Right atrium auricular region (tissue), 2 donors: ENCODE data around the gene LHCGR. TPM values are rescaled to one million over a fixed set of nuclear protein-coding genes. Genes with fewer than 3 reads are reported as not detected.

Experiments
- DNase-seq: peaks from one replicate; pipeline ENCODE4 v3.0.0-alpha.2; 2019; ENCODE audit warnings: low spot score
- H3K27ac ChIP-seq, 2 donors: fragments of 200-600 bp; sonication (generic); 1 replicate in 1 of 2; 2 replicates in 1 of 2; pipeline ENCODE4 v1.5.1; 2016 to 2019
- H3K27me3 ChIP-seq, 2 donors: fragments of 200-600 bp; sonication (generic); one replicate each; pipeline versions ENCODE4 v1.5.1 to v1.6.0; 2017 to 2019
- H3K36me3 ChIP-seq: fragments of 200-600 bp; sonication (generic); one replicate; pipeline ENCODE4 v1.5.1; 2016
- H3K4me1 ChIP-seq, 2 donors: fragments of 200-600 bp; sonication (generic); one replicate each; pipeline versions ENCODE4 v1.5.1 to v1.6.0; 2017 to 2019
- H3K4me3 ChIP-seq, 2 donors: fragments of 200-600 bp; sonication (generic); 1 replicate in 1 of 2; 2 replicates in 1 of 2; pipeline ENCODE4 v1.5.1; 2017 to 2019; ENCODE audit warnings: mild to moderate bottlenecking in 1 of 2, moderate library complexity in 1 of 2
- H3K9me3 ChIP-seq, 2 donors: fragments of 200-600 bp; sonication (generic); one replicate each; pipeline ENCODE4 v1.5.1; 2019
- total RNA-seq, 2 donors: library from RNA; depleted of rRNA; stranded (reverse); fragments of >200 nt; gene quantifications; one replicate each; pipeline ENCODE4 v1.1.0, GENCODE V29; 2016
- TF ChIP-seq, protein P1 (sequence below), 2 donors: fragments of 200-600 bp; sonication (generic); IDR thresholded peaks; one replicate each; pipeline ENCODE4 v1.5.1; 2019; ENCODE audit warnings: antibody characterized with exemption in 2 of 2

The LHCGR gene
- total RNA-seq, 2 donors from 2014 or later = not detected

GRCh38 chr2:48651158-48651790 lies 104.2 kb downstream of the LHCGR start:
- no peaks in the 10 kb centered on the region for H3K36me3 ChIP-seq
- H3K4me1 ChIP-seq = no peaks in the 10 kb centered on the region
- no peak overlapping the region for H3K27ac ChIP-seq
- TF ChIP-seq, protein P1, sequence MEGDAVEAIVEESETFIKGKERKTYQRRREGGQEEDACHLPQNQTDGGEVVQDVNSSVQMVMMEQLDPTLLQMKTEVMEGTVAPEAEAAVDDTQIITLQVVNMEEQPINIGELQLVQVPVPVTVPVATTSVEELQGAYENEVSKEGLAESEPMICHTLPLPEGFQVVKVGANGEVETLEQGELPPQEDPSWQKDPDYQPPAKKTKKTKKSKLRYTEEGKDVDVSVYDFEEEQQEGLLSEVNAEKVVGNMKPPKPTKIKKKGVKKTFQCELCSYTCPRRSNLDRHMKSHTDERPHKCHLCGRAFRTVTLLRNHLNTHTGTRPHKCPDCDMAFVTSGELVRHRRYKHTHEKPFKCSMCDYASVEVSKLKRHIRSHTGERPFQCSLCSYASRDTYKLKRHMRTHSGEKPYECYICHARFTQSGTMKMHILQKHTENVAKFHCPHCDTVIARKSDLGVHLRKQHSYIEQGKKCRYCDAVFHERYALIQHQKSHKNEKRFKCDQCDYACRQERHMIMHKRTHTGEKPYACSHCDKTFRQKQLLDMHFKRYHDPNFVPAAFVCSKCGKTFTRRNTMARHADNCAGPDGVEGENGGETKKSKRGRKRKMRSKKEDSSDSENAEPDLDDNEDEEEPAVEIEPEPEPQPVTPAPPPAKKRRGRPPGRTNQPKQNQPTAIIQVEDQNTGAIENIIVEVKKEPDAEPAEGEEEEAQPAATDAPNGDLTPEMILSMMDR (IDR thresholded peaks at IDR 0.05) = no peak
- H3K9me3 ChIP-seq = no peaks in the 10 kb centered on the region
- no peak for DNase-seq
- no peak overlapping the region for H3K4me3 ChIP-seq
- no peaks in the 10 kb centered on the region for H3K27me3 ChIP-seq

GRCh38 chr2:48638261-48638660 lies 117.3 kb downstream of the LHCGR start:
- no peaks in the 10 kb centered on the region for H3K36me3 ChIP-seq
- no peak overlapping the region for H3K4me3 ChIP-seq
- H3K9me3 ChIP-seq = no peaks in the 10 kb centered on the region
- no peak for DNase-seq
- no peaks in the 10 kb centered on the region for H3K4me1 ChIP-seq
- no peaks in the 10 kb centered on the region for H3K27me3 ChIP-seq
- H3K27ac ChIP-seq = no peak overlapping the region
- TF ChIP-seq, protein P1 (IDR thresholded peaks at IDR 0.05) = no peak

Other genes with a start within 250 kb of the LHCGR start
- gene STON1, start 225.6 kb downstream of the LHCGR start, total RNA-seq = 10 to 100 TPM in 1 of 2 donors, 1 to 10 TPM in 1; 6.4 to 15.9 TPM
- 1 to 10 TPM in 1 of 2 donors, under 1 TPM in 1; 0.96 to 5.1 TPM for gene GTF2A1L, start 137.9 kb downstream of the LHCGR start, total RNA-seq